ENCODE measurements around the gene KIAA0232. TPM values are rescaled to one million over a fixed set of nuclear protein-coding genes. Genes with fewer than 3 reads are reported as not detected.
A peak's percentile ranks its signal among the peaks of the same experiment; 100 is the strongest.

KIAA0232 gene
- total RNA-seq, 1 experiment from 2014 or later = 5.5 TPM

- no peak for TF ChIP-seq CTCF (conservative IDR thresholded peaks at IDR 0.05; ENCODE audit: low read depth, low read length)
- TF ChIP-seq EZH2 (IDR thresholded peaks at IDR 0.05; ENCODE audit: low read length, unreplicated experiment) = no peak
- no peak for TF ChIP-seq EZH2phosphoT487 (IDR thresholded peaks at IDR 0.05; ENCODE audit: borderline replicate concordance, low read length)
- Histone ChIP-seq H3K4me3 (ENCODE audit: low read length) (no peak overlapping the region), H3K4me2 (ENCODE audit: low read length) (no peak overlapping the region), H3F3A (ENCODE audit: low read length, unreplicated experiment) (no peaks in the 10 kb centered on the region), H3K27me3 (ENCODE audit: low read length) (no peaks in the 10 kb centered on the region), H3K4me1 (ENCODE audit: insufficient read depth, low read length) (peaks cover 19% of the 10 kb centered on the region), H3K9ac (ENCODE audit: low read length) (no peak overlapping the region), H3K36me3 (ENCODE audit: low read depth, low read length) (no peaks in the 10 kb centered on the region), H3K9me2 (replicated peaks; ENCODE audit: low read length) (no peaks in the 10 kb centered on the region), H3K27ac (ENCODE audit: low read length) (peak overlapping the region; percentile 59), H3K79me2 (ENCODE audit: low read length) (no peaks in the 10 kb centered on the region), H2AFZ (ENCODE audit: low read length) (0 out of 2 replicates have a peak overlapping the region, but pooled peaks have one; percentile 21), H4K20me1 (ENCODE audit: low read length) (no peaks in the 10 kb centered on the region), H3K9me3 (ENCODE audit: low read length) (no peaks in the 10 kb centered on the region)
- no peak for DNase-seq
- intact Hi-C loops (cut with micrococcal nuclease) = no loop called here
- CTCF ChIA-PET = no interaction called here
- POLR2A ChIA-PET (ENCODE audit: unreplicated experiment) = no interaction called here
- no TSS peak for BruUV-seq (replicated peaks)
- ATAC-seq = no peak
These were observed 8.6 kb upstream of the KIAA0232 start for GRCh38 chr4:6773616-6774540.

- Histone ChIP-seq H3K9me3 (ENCODE audit: low read length) (no peaks in the 10 kb centered on the region), H3K4me2 (ENCODE audit: low read length) (no peak overlapping the region), H3K9me2 (replicated peaks; ENCODE audit: low read length) (no peaks in the 10 kb centered on the region), H3K9ac (ENCODE audit: low read length) (no peak overlapping the region), H4K20me1 (ENCODE audit: low read length) (no peaks in the 10 kb centered on the region), H3K27me3 (ENCODE audit: low read length) (no peaks in the 10 kb centered on the region), H3K79me2 (ENCODE audit: low read length) (no peaks in the 10 kb centered on the region), H3K4me1 (ENCODE audit: insufficient read depth, low read length) (peaks cover 18% of the 10 kb centered on the region), H2AFZ (ENCODE audit: low read length) (no peak overlapping the region), H3K27ac (ENCODE audit: low read length) (no peak overlapping the region), H3K4me3 (ENCODE audit: low read length) (no peak overlapping the region), H3F3A (ENCODE audit: low read length, unreplicated experiment) (no peaks in the 10 kb centered on the region), H3K36me3 (ENCODE audit: low read depth, low read length) (no peaks in the 10 kb centered on the region)
- ATAC-seq (no peak), DNase-seq (no peak)
- POLR2A ChIA-PET (ENCODE audit: unreplicated experiment) = no interaction called here
- CTCF ChIA-PET = no interaction called here
- intact Hi-C loops (cut with micrococcal nuclease) = no loop called here
- no peak for TF ChIP-seq CTCF (conservative IDR thresholded peaks at IDR 0.05; ENCODE audit: low read depth, low read length)
- BruUV-seq (replicated peaks) = no TSS peak
These were observed 6.8 kb upstream of the KIAA0232 start for GRCh38 chr4:6775746-6776145.

- intact Hi-C loops (cut with micrococcal nuclease) = no loop called here
- peaks cover 18% of the 10 kb centered on the region for H3K4me1 ChIP-seq (ENCODE audit: insufficient read depth, low read length)
- no peak overlapping the region for H3K4me2 ChIP-seq (ENCODE audit: low read length)
- no peak overlapping the region for H2AFZ ChIP-seq (ENCODE audit: low read length)
- ATAC-seq (peak; percentile 45; the same call in 1 of the 2 replicates), DNase-seq (no peak)
- CTCF ChIA-PET = no interaction called here
- H3K79me2 ChIP-seq (ENCODE audit: low read length) = no peaks in the 10 kb centered on the region
- H3K4me3 ChIP-seq (ENCODE audit: low read length) = no peak overlapping the region
- no peaks in the 10 kb centered on the region for H3K36me3 ChIP-seq (ENCODE audit: low read depth, low read length)
- H3K9me2 ChIP-seq (replicated peaks; ENCODE audit: low read length) = no peaks in the 10 kb centered on the region
- no peak overlapping the region for H3K27ac ChIP-seq (ENCODE audit: low read length)
- no peaks in the 10 kb centered on the region for H4K20me1 ChIP-seq (ENCODE audit: low read length)
- H3K9ac ChIP-seq (ENCODE audit: low read length) = no peak overlapping the region
- no TSS peak for BruUV-seq (replicated peaks)
- no peaks in the 10 kb centered on the region for H3K27me3 ChIP-seq (ENCODE audit: low read length)
- H3F3A ChIP-seq (ENCODE audit: low read length, unreplicated experiment) = no peaks in the 10 kb centered on the region
- TF ChIP-seq CTCF (conservative IDR thresholded peaks at IDR 0.05; ENCODE audit: low read depth, low read length) = no peak
- TF ChIP-seq EZH2 (IDR thresholded peaks at IDR 0.05; ENCODE audit: low read length, unreplicated experiment) = no peak
- TF ChIP-seq EZH2phosphoT487 (IDR thresholded peaks at IDR 0.05; ENCODE audit: borderline replicate concordance, low read length) = no peak
- no peaks in the 10 kb centered on the region for H3K9me3 ChIP-seq (ENCODE audit: low read length)
- POLR2A ChIA-PET (ENCODE audit: unreplicated experiment) = no interaction called here
These were observed 5.4 kb upstream of the KIAA0232 start for GRCh38 chr4:6776920-6777635.
